Kidney (tissue), 14 donors: ENCODE results near the gene RPAP3. TPM values are rescaled to one million over a fixed set of nuclear protein-coding genes. Genes with fewer than 3 reads are reported as not detected.
A peak's percentile ranks its signal among the peaks of the same experiment; 100 is the strongest.

ENCODE experiments used
- DNase-seq, 5 donors: peaks; one replicate each; pipeline ENCODE4 v3.0.0-alpha.2; 2013 to 2020
- FAIRE-seq: peaks from 2 replicates; lab custom pipeline; 2012; peaks lifted over from hg19 to GRCh38; lab: Jason Lieb, UNC
- H3K27ac ChIP-seq, 2 donors: one replicate each; pipeline ENCODE4 v1.7.0; 2013; ENCODE audit warnings: low read depth in 2 of 2, low read length in 2 of 2, inconsistent platforms in 1 of 2
- H3K27me3 ChIP-seq: one replicate; pipeline ENCODE4 v1.7.1; 2013; ENCODE audit warnings: low read length, inconsistent platforms; ENCODE audit not compliant: control insufficient read depth, insufficient read depth
- H3K36me3 ChIP-seq, 3 donors: one replicate each; pipeline versions ENCODE4 v1.7.0 to v1.7.1; 2013; ENCODE audit warnings: low read length in 3 of 3, control low read depth in 1 of 3, inconsistent platforms in 1 of 3; ENCODE audit not compliant: insufficient read depth in 3 of 3, control insufficient read depth in 2 of 3
- H3K4me1 ChIP-seq, 3 donors: one replicate each; pipeline versions ENCODE4 v1.7.0 to v1.7.1; 2013; ENCODE audit warnings: low read length in 3 of 3, inconsistent platforms in 1 of 3, low read depth in 1 of 3; ENCODE audit not compliant: control insufficient read depth in 2 of 3, insufficient read depth in 2 of 3
- H3K4me3 ChIP-seq, 3 donors: one replicate each; pipeline versions ENCODE4 v1.7.0 to v1.8.1; 2013; ENCODE audit warnings: low read length in 3 of 3, control low read depth in 1 of 3, inconsistent platforms in 1 of 3
- H3K9ac ChIP-seq, 3 donors: one replicate each; pipeline versions ENCODE4 v1.7.0 to v1.7.1; 2013; ENCODE audit warnings: low read length in 3 of 3, control low read depth in 1 of 3, inconsistent platforms in 1 of 3
- H3K9me3 ChIP-seq, 3 donors: one replicate each; pipeline versions ENCODE4 v1.7.0 to v1.7.1; 2013; ENCODE audit warnings: low read length in 3 of 3, control low read depth in 1 of 3, inconsistent platforms in 1 of 3; ENCODE audit not compliant: control insufficient read depth in 2 of 3, insufficient read depth in 1 of 3
- intact Hi-C: fragments of 100-400 bp; cut with DNase I; formaldehyde crosslinking; loops from one replicate; pipeline ENCODE4 v1.11.1; 2022
- polyA plus RNA-seq: library from polyadenylated mRNA; stranded (reverse); fragments of 350-450 nt; fragmentation: Illumina TruSeq; extraction: RNeasy Lipid Tissue Mini Kit (QIAGEN cat#74804); gene quantifications from one replicate; pipeline ENCODE4 v1.2.3, GENCODE V29; 2014; ENCODE audit warnings: low read depth, low replicate concordance; ENCODE audit not compliant: insufficient read depth
- total RNA-seq: library from RNA; stranded (reverse); fragmentation: NEBNext Ultra II Directional; extraction: Animal tissue kit (Norgen Biotek cat#: 25700); gene quantifications from one replicate; pipeline ENCODE4 v1.2.1, GENCODE V29; 2021
- TF ChIP-seq, protein P1 (sequence below): IDR thresholded peaks from 3 replicates; pipeline ENCODE4 v1.5.1; 2012; ENCODE audit warnings: mild to moderate bottlenecking, moderate library complexity, borderline replicate concordance; ENCODE audit not compliant: insufficient read depth; ENCODE audit errors: extremely low read depth
- donor health status: control.
- donor health status: control.
- donor health status: control.
- donor health status: control.
- donor health status: control.
- donor health status: DM: yes; HTN: yes; CAD: no.
- donor health status: Normal renal cell carcinoma (clear cell type).

Gene RPAP3
- total and polyA plus RNA-seq, 2 donors from 2014 or later, result 15.6 to 20.6 TPM

GRCh38 chr12:47718531-47718930, 12.7 kb upstream of the RPAP3 start:
- H3K36me3 ChIP-seq, result no peaks in the 10 kb centered on the region
- H3K27ac ChIP-seq, result peak overlapping the region; percentile 23 to 68
- H3K4me3 ChIP-seq, result no peak overlapping the region
- no peak for DNase-seq
- no peaks in the 10 kb centered on the region for H3K27me3 ChIP-seq
- intact Hi-C loops, result loop anchor here (5.0 kb wide), 1 partner anchor 59 kb away; no protein-coding TSS in a partner anchor
- H3K9me3 ChIP-seq, result no peaks in the 10 kb centered on the region
- TF ChIP-seq, protein P1, sequence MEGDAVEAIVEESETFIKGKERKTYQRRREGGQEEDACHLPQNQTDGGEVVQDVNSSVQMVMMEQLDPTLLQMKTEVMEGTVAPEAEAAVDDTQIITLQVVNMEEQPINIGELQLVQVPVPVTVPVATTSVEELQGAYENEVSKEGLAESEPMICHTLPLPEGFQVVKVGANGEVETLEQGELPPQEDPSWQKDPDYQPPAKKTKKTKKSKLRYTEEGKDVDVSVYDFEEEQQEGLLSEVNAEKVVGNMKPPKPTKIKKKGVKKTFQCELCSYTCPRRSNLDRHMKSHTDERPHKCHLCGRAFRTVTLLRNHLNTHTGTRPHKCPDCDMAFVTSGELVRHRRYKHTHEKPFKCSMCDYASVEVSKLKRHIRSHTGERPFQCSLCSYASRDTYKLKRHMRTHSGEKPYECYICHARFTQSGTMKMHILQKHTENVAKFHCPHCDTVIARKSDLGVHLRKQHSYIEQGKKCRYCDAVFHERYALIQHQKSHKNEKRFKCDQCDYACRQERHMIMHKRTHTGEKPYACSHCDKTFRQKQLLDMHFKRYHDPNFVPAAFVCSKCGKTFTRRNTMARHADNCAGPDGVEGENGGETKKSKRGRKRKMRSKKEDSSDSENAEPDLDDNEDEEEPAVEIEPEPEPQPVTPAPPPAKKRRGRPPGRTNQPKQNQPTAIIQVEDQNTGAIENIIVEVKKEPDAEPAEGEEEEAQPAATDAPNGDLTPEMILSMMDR, result no peak
- no peak for FAIRE-seq
- peaks cover 0 to 15% (median 5%) of the 10 kb centered on the region in 3 donors for H3K4me1 ChIP-seq
- H3K9ac ChIP-seq, result no peak overlapping the region

GRCh38 chr12:47717443-47718193, 11.8 kb upstream of the RPAP3 start:
- peak; percentile 86 to 92 (median 88) for DNase-seq
- Histone ChIP-seq H3K27ac (peak overlapping the region; percentile 68 to 75), H3K9ac (peak overlapping the region in 1 of 3 donors; percentile 24), H3K36me3 (no peaks in the 10 kb centered on the region), H3K9me3 (no peaks in the 10 kb centered on the region), H3K27me3 (no peaks in the 10 kb centered on the region), H3K4me1 (peaks cover 0 to 13% (median 5%) of the 10 kb centered on the region in 3 donors), H3K4me3 (no peak overlapping the region)
- intact Hi-C loops, result loop anchor here (5.0 kb wide), 1 partner anchor 60 kb away; no protein-coding TSS in a partner anchor
- TF ChIP-seq, protein P1, result peak; percentile 62
- FAIRE-seq, result no peak

GRCh38 chr12:47717046-47717442, 11.2 kb upstream of the RPAP3 start:
- Histone ChIP-seq H3K27me3 (no peaks in the 10 kb centered on the region), H3K4me3 (no peak overlapping the region), H3K9ac (peak overlapping the region in 1 of 3 donors; percentile 13), H3K4me1 (peaks cover 0 to 13% (median 5%) of the 10 kb centered on the region in 3 donors), H3K27ac (peak overlapping the region; percentile 14 to 53), H3K36me3 (no peaks in the 10 kb centered on the region), H3K9me3 (no peaks in the 10 kb centered on the region)
- TF ChIP-seq, protein P1, result no peak
- FAIRE-seq, result no peak
- intact Hi-C loops, result loop anchor here (5.0 kb wide), 1 partner anchor 60 kb away; no protein-coding TSS in a partner anchor
- DNase-seq, result no peak
